ENCODE results near the gene BABAM2. TPM values are rescaled to one million over a fixed set of nuclear protein-coding genes. Genes with fewer than 3 reads are reported as not detected.

BABAM2 gene
- total RNA-seq, 4 donors from 2014 or later = 33.3 to 48.9 (median 37.9) TPM

GRCh38 chr2:27989149-27989548 lies 98.6 kb downstream of the BABAM2 start:
- no peak for DNase-seq

GRCh38 chr2:27990030-27990590 lies 99.6 kb downstream of the BABAM2 start:
- peaks cover 0 to 8% (median 2%) of the 10 kb centered on the region in 4 donors for H3K4me1 ChIP-seq
- no peaks in the 10 kb centered on the region for H3K27me3 ChIP-seq
- intact Hi-C loops (cut with DNase I; ENCODE audit: low total_unique reads) (no loop called here), in situ Hi-C loops (cut with MboI; ENCODE audit: low pct_ligation_motif_present in 1 of 4, low pct_unique_long_range_greater_than_20kb in 1 of 4, low sequenced_read_pairs in 3 of 4) (no loop called here)
- DNase-seq = no peak
- H3K4me3 ChIP-seq = no peak overlapping the region
- H3K27ac ChIP-seq = no peak overlapping the region
- TF ChIP-seq POLR2A (IDR thresholded peaks at IDR 0.05) (no peak), CTCF (IDR thresholded peaks at IDR 0.05) (no peak), POLR2AphosphoS5 (IDR thresholded peaks at IDR 0.05) (no peak), EP300 (IDR thresholded peaks at IDR 0.05; ENCODE audit: low read depth) (no peak)
- no peaks in the 10 kb centered on the region for H3K36me3 ChIP-seq
- H3K9me3 ChIP-seq = no peaks in the 10 kb centered on the region
- WGBS, 2 donors (ENCODE audit: low coverage in 1 of 2) = 94 to 100% methylated on average over 1 to 4 of the region's 4 CpGs

More at GRCh38 chr2:27989149-27989548, 98.6 kb downstream of the BABAM2 start:
- in situ Hi-C loops (cut with MboI; ENCODE audit: low pct_ligation_motif_present in 1 of 4, low pct_unique_long_range_greater_than_20kb in 1 of 4, low sequenced_read_pairs in 3 of 4) = no loop called here
- 95 to 97% methylated on average over 2 of the region's 2 CpGs for whole genome bisulfite sequencing, 2 donors (ENCODE audit: low coverage in 1 of 2)
- Histone ChIP-seq H3K27me3 (no peaks in the 10 kb centered on the region), H3K9me3 (no peaks in the 10 kb centered on the region), H3K27ac (no peak overlapping the region), H3K36me3 (no peaks in the 10 kb centered on the region), H3K4me3 (no peak overlapping the region), H3K4me1 (peaks cover 0 to 8% (median 2%) of the 10 kb centered on the region in 4 donors)
- TF ChIP-seq POLR2A (IDR thresholded peaks at IDR 0.05) = no peak
- intact Hi-C loops (cut with DNase I; ENCODE audit: low total_unique reads) = no loop called here

- TF ChIP-seq EP300 (IDR thresholded peaks at IDR 0.05; ENCODE audit: low read depth) (no peak), POLR2AphosphoS5 (IDR thresholded peaks at IDR 0.05) (no peak), CTCF (IDR thresholded peaks at IDR 0.05) (no peak), POLR2A (IDR thresholded peaks at IDR 0.05) (no peak)
- H3K9me3 ChIP-seq = no peaks in the 10 kb centered on the region
- H3K27ac ChIP-seq = no peak overlapping the region
- H3K36me3 ChIP-seq = no peaks in the 10 kb centered on the region
- no peaks in the 10 kb centered on the region for H3K27me3 ChIP-seq
- in situ Hi-C loops (cut with MboI; ENCODE audit: low pct_ligation_motif_present in 1 of 4, low pct_unique_long_range_greater_than_20kb in 1 of 4, low sequenced_read_pairs in 3 of 4) = no loop called here
- 76 to 83% methylated on average over 1 of the region's 1 CpG for WGBS, 2 donors (ENCODE audit: low coverage in 1 of 2)
- peaks cover 0 to 8% (median 2%) of the 10 kb centered on the region in 4 donors for H3K4me1 ChIP-seq
- intact Hi-C loops (cut with DNase I; ENCODE audit: low total_unique reads) = no loop called here
- no peak overlapping the region for H3K4me3 ChIP-seq
- no peak for DNase-seq
Measured at GRCh38 chr2:27991146-27991545, 100.6 kb downstream of the BABAM2 start.

DNA sequence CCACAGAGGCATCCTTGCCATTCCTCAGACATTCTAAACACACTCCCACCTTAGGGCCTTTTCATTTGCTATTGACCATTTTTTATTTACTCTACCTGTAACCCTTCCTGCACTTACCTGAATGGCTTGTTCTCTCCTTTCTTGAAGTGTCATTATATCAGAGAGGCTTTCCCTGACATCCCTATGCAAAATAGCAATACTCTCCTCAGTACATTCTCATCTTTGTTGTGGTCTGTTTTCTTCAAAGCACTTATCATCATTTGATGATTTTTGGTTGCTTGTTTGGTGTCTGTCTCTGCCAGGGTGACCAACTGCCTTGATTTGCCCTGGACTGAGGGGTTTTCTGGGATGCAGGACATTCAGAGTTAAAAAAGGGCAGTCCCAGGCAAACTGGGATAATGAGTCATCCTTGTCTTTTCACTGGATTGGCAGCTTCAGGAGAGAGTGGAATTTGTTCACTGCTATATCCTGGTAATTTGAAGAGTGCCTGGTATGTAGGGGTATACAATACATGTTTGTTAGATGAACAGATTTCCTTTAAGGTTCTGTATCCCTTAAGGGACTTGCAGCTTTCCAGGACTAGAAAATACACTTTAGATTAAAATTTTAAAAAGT lies 102.4 kb downstream of the BABAM2 start:
- Histone ChIP-seq H3K27me3 (no peaks in the 10 kb centered on the region), H3K9me3 (no peaks in the 10 kb centered on the region), H3K27ac (no peak overlapping the region), H3K4me1 (peaks cover 0 to 8% (median 2%) of the 10 kb centered on the region in 4 donors), H3K36me3 (no peaks in the 10 kb centered on the region), H3K4me3 (no peak overlapping the region)
- no peak for DNase-seq
- intact Hi-C loops (cut with DNase I; ENCODE audit: low total_unique reads) (no loop called here), in situ Hi-C loops (cut with MboI; ENCODE audit: low pct_ligation_motif_present in 1 of 4, low pct_unique_long_range_greater_than_20kb in 1 of 4, low sequenced_read_pairs in 3 of 4) (no loop called here)
- TF ChIP-seq CTCF (IDR thresholded peaks at IDR 0.05) (no peak), POLR2A (IDR thresholded peaks at IDR 0.05) (no peak), POLR2AphosphoS5 (IDR thresholded peaks at IDR 0.05) (no peak), EP300 (IDR thresholded peaks at IDR 0.05; ENCODE audit: low read depth) (no peak)

All from transverse colon (tissue), 4 donors.